HCT116 (cell line): ENCODE measurements around the gene CCDC57. TPM values are rescaled to one million over a fixed set of nuclear protein-coding genes. Genes with fewer than 3 reads are reported as not detected.

Experiments used
- ATAC-seq: fragments of 200-7000 bp; cut with Tn5 transposase; 2 replicates; pipeline ENCODE4 v1.9.1; 2020; ENCODE audit warnings: mild to moderate bottlenecking, moderate library complexity
- BruUV-seq: library from RNA; stranded (reverse); fragments of 400-500 nt; replicated peaks from 2 replicates; lab custom pipeline; 2021; lab: Mats Ljungman, UMichigan
- CTCF ChIA-PET: fragments of 300-600 bp; sonication (Branson Sonifier 250); formaldehyde crosslinking; loops from one replicate; lab custom pipeline; 2021; ENCODE audit warnings: antibody characterized with exemption; lab: Charles Lee
- POLR2A ChIA-PET: fragments of 300-600, 350-600 bp; sonication (Branson Sonifier 250); formaldehyde crosslinking; loops from one replicate; lab custom pipeline; 2021; ENCODE audit warnings: antibody characterized with exemption; lab: Charles Lee
- RAD21 ChIA-PET, 2 experiments: fragments of 300-600 bp; sonication (Branson Sonifier 250); formaldehyde crosslinking; loops; one replicate each; lab custom pipeline; 2023; ENCODE audit warnings: low total read pairs in 2 of 2; ENCODE audit not compliant: uncharacterized antibody in 2 of 2, unreplicated experiment in 2 of 2, low non-redundant PET in 1 of 2; lab: Charles Lee
- DNase-seq: peaks from one replicate; pipeline ENCODE4 v3.0.0-alpha.2; 2010; ENCODE audit warnings: low read depth, low spot score
- H2AFZ ChIP-seq: fragments of 200-600 bp; shearing (Covaris generic), sonication (generic); 2 replicates; pipeline ENCODE4 v1.6.1; 2017; ENCODE audit warnings: low read depth, mixed run types, mixed read lengths, antibody characterized with exemption, low read length; ENCODE audit not compliant: poor library complexity, severe bottlenecking
- H3K27ac ChIP-seq: 2 replicates; pipeline ENCODE4 v1.5.1; 2012; ENCODE audit warnings: low read depth, low read length
- H3K27me3 ChIP-seq: fragments of 200-600 bp; sonication (generic); 2 replicates; pipeline ENCODE4 v1.6.1; 2016; ENCODE audit warnings: mixed run types, low read length, mixed read lengths; ENCODE audit not compliant: insufficient read depth
- H3K36me3 ChIP-seq, 2 experiments: fragments of 200-500 bp in 1 of 2; fragments of 200-600 bp in 1 of 2; sonication (Bioruptor generic) in 1 of 2; sonication (generic) in 1 of 2; 2 replicates each; pipeline versions ENCODE4 v1.5.1 to v1.6.1; 2014 to 2016; ENCODE audit warnings: low read length in 2 of 2, inconsistent platforms in 1 of 2, mixed read lengths in 1 of 2, mixed run types in 1 of 2; ENCODE audit not compliant: insufficient read depth in 2 of 2, control insufficient read depth in 1 of 2
- H3K4me1 ChIP-seq, 2 experiments: fragments of 200-600 bp in 1 of 2; sonication (generic) in 1 of 2; 2 replicates each; pipeline versions ENCODE4 v1.5.1 to v1.6.1; 2012 to 2017; ENCODE audit warnings: low read length in 2 of 2, inconsistent platforms in 1 of 2, mild to moderate bottlenecking in 1 of 2, mixed read lengths in 1 of 2, mixed run types in 1 of 2, moderate library complexity in 1 of 2; ENCODE audit not compliant: insufficient read depth in 2 of 2, control insufficient read depth in 1 of 2
- H3K4me2 ChIP-seq: fragments of 200-600 bp; sonication (generic); 2 replicates; pipeline ENCODE4 v1.6.1; 2017; ENCODE audit warnings: mixed run types, low read length, mixed read lengths
- H3K4me3 ChIP-seq, 2 experiments: fragments of 200-600 bp in 1 of 2; sonication (generic) in 1 of 2; replicated peaks in 1 of 2; 2 replicates each; pipeline ENCODE4 v1.5.1; 2011 to 2016; ENCODE audit warnings: low read length in 2 of 2, control low read depth in 1 of 2, low read depth in 1 of 2, mild to moderate bottlenecking in 1 of 2, mixed read lengths in 1 of 2, mixed run types in 1 of 2
- H3K79me2 ChIP-seq: fragments of 200-600 bp; sonication (generic); 2 replicates; pipeline ENCODE4 v1.6.1; 2017; ENCODE audit warnings: mild to moderate bottlenecking, mixed run types, low read length, moderate library complexity, mixed read lengths; ENCODE audit not compliant: insufficient read depth
- H3K9ac ChIP-seq: fragments of 200-600 bp; sonication (generic); 2 replicates; pipeline ENCODE4 v1.6.1; 2016; ENCODE audit warnings: low read length, mixed read lengths
- H3K9me2 ChIP-seq: fragments of 200-600 bp; sonication (generic), shearing (Covaris generic); 2 replicates; pipeline ENCODE4 v1.6.1; 2017; ENCODE audit warnings: mixed run types, mild to moderate bottlenecking, moderate library complexity; ENCODE audit not compliant: insufficient read depth
- H3K9me3 ChIP-seq, 2 experiments: fragments of 200-500 bp in 1 of 2; fragments of 200-600 bp in 1 of 2; sonication (Bioruptor generic) in 1 of 2; sonication (generic) in 1 of 2; 2 replicates each; pipeline ENCODE4 v1.6.1; 2014 to 2017; ENCODE audit warnings: low read length in 2 of 2, mixed read lengths in 2 of 2, inconsistent platforms in 1 of 2, low read depth in 1 of 2, mild to moderate bottlenecking in 1 of 2, mixed run types in 1 of 2, moderate library complexity in 1 of 2; ENCODE audit not compliant: control insufficient read depth in 1 of 2, insufficient read depth in 1 of 2
- H4K20me1 ChIP-seq: fragments of 200-600 bp; sonication (generic), shearing (Covaris generic); 2 replicates; pipeline ENCODE4 v1.6.1; 2017; ENCODE audit warnings: mixed run types, mild to moderate bottlenecking, moderate library complexity; ENCODE audit not compliant: insufficient read depth
- CBX3 ChIP-seq: IDR thresholded peaks from 2 replicates; pipeline ENCODE4 v1.6.1; 2012; ENCODE audit warnings: low read depth
- CEBPB ChIP-seq: IDR thresholded peaks from 2 replicates; pipeline ENCODE4 v1.6.1; 2012; ENCODE audit warnings: low read depth
- ELF1 ChIP-seq: IDR thresholded peaks from 2 replicates; pipeline ENCODE4 v1.6.1; 2012; ENCODE audit warnings: low read depth, borderline replicate concordance
- EZH2 ChIP-seq: fragments of 200-600 bp; sonication (generic); IDR thresholded peaks from 2 replicates; pipeline ENCODE4 v1.6.1; 2017; ENCODE audit warnings: antibody characterized with exemption, mixed run types
- EZH2phosphoT487 ChIP-seq: fragments of 200-600 bp; IDR thresholded peaks from 2 replicates; pipeline ENCODE4 v1.6.1; 2018; ENCODE audit warnings: antibody characterized with exemption, borderline replicate concordance
- FOSL1 ChIP-seq: IDR thresholded peaks from 2 replicates; pipeline ENCODE4 v1.6.1; 2012; ENCODE audit warnings: low read depth
- POLR2AphosphoS5 ChIP-seq: IDR thresholded peaks from 2 replicates; pipeline ENCODE4 v1.6.1; 2011; ENCODE audit warnings: mild to moderate bottlenecking, low read depth, low read length, moderate library complexity
- RAD21 ChIP-seq: IDR thresholded peaks from 2 replicates; pipeline ENCODE4 v1.6.1; 2012; ENCODE audit warnings: low read depth, mild to moderate bottlenecking
- TCF7L2 ChIP-seq: IDR thresholded peaks from 2 replicates; pipeline ENCODE4 v1.7.0; 2011; ENCODE audit warnings: borderline replicate concordance, inconsistent platforms; ENCODE audit not compliant: insufficient read depth, insufficient read length; ENCODE audit errors: extremely low read depth
- YY1 ChIP-seq: IDR thresholded peaks from 2 replicates; pipeline ENCODE4 v1.6.1; 2011; ENCODE audit warnings: low read length, low read depth, moderate library complexity, mild to moderate bottlenecking; ENCODE audit not compliant: insufficient replicate concordance; ENCODE audit errors: extremely low read depth
- ZFX ChIP-seq: fragments of 450-650 bp; IDR thresholded peaks from 2 replicates; pipeline ENCODE4 v1.6.1; 2017
- intact Hi-C: fragments of 100-400 bp; cut with micrococcal nuclease; formaldehyde crosslinking; loops from 2 replicates; pipeline ENCODE4 v1.10.0; 2022
- total RNA-seq: library from RNA; stranded (reverse); gene quantifications from one replicate; pipeline ENCODE4 v1.2.1, GENCODE V29; 2021; ENCODE audit not compliant: unreplicated experiment
- TF ChIP-seq, protein P1 (sequence below): IDR thresholded peaks from 2 replicates; pipeline ENCODE4 v1.6.1; 2012
- TF ChIP-seq, protein P2 (sequence below), 3 experiments: fragments of 200-600 bp in 1 of 3; sonication (generic) in 1 of 3; IDR thresholded peaks in 2 of 3; conservative IDR thresholded peaks in 1 of 3; 2 replicates each; pipeline ENCODE4 v1.5.1; 2012 to 2017; ENCODE audit warnings: low read depth in 2 of 3, low read length in 2 of 3, antibody characterized with exemption in 1 of 3, borderline replicate concordance in 1 of 3, control low read depth in 1 of 3, mild to moderate bottlenecking in 1 of 3, mixed read lengths in 1 of 3, mixed run types in 1 of 3, moderate library complexity in 1 of 3; ENCODE audit not compliant: insufficient read depth in 1 of 3

CCDC57 gene
- total RNA-seq, 1 experiment from 2014 or later = 143 TPM

DNA sequence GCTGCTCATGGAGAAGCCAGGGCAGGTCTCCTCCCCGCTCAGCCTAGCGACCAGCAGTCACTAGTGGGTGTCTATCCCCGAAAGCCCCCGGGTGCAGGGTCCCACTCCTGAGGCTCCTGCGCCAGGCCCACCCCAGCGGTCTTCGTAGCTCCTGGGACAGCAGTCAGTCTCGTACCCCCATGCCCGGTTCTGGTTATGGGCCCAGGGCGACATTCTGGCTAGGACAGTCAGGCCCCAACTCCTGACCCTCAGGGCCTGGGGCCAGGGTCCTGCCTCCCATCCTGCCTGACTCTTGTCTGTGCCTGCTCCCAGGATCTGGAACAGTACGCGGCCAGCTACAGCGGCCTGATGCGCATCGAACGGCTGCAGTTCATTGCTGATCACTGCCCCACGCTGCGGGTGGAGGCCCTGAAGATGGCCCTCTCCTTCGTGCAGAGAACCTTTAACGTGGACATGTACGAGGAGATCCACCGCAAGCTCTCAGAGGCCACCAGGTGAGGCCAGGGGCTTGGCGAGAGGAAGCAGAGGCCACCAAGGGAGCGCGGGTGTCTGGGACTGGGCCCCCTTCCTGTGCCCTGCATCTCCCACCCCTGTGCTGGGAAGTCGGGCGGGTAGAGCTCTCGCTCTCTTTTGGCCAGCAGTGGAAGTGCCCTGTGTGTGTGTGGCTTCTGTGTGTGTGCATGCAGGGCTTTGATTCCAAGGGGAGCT lies 158.9 kb downstream of the CCDC57 start:
- H3K36me3 ChIP-seq = peaks cover 13 to 49% of the 10 kb centered on the region in 2 experiments; a peak in 3 of 4 replicates
- intact Hi-C loops = no loop called here
- peak overlapping the region; percentile 89 for H3K4me2 ChIP-seq
- ChIA-PET CTCF (interaction anchor here (0.8 kb wide), 1 partner anchor 16 kb away, joined by 3 read pairs; the partner anchor contains the start of gene DCXR), POLR2A (no interaction called here), RAD21 (interaction anchor here in 1 of 2 experiments (1.2 kb wide), 1 partner anchor 23 kb away, joined by 3 read pairs; no protein-coding TSS in a partner anchor)
- H4K20me1 ChIP-seq = no peaks in the 10 kb centered on the region; the same call in 1 of the 2 replicates
- H3K79me2 ChIP-seq = peaks cover 41% of the 10 kb centered on the region
- no peaks in the 10 kb centered on the region for H3K9me3 ChIP-seq
- no peak for TF ChIP-seq CBX3
- TF ChIP-seq, protein P1, sequence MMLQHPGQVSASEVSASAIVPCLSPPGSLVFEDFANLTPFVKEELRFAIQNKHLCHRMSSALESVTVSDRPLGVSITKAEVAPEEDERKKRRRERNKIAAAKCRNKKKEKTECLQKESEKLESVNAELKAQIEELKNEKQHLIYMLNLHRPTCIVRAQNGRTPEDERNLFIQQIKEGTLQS = no peak
- TF ChIP-seq EZH2 = no peak
- no peak for TF ChIP-seq RAD21
- no peak for TF ChIP-seq ZFX
- TF ChIP-seq FOSL1 = no peak
- TF ChIP-seq TCF7L2 = no peak
- TF ChIP-seq ELF1 = no peak
- TF ChIP-seq CEBPB = no peak
- TF ChIP-seq YY1 = no peak
- TF ChIP-seq POLR2AphosphoS5 = no peak
- TF ChIP-seq, protein P2, sequence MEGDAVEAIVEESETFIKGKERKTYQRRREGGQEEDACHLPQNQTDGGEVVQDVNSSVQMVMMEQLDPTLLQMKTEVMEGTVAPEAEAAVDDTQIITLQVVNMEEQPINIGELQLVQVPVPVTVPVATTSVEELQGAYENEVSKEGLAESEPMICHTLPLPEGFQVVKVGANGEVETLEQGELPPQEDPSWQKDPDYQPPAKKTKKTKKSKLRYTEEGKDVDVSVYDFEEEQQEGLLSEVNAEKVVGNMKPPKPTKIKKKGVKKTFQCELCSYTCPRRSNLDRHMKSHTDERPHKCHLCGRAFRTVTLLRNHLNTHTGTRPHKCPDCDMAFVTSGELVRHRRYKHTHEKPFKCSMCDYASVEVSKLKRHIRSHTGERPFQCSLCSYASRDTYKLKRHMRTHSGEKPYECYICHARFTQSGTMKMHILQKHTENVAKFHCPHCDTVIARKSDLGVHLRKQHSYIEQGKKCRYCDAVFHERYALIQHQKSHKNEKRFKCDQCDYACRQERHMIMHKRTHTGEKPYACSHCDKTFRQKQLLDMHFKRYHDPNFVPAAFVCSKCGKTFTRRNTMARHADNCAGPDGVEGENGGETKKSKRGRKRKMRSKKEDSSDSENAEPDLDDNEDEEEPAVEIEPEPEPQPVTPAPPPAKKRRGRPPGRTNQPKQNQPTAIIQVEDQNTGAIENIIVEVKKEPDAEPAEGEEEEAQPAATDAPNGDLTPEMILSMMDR (IDR thresholded peaks at IDR 0.05 in 2 of 3, conservative IDR thresholded peaks at IDR 0.05 in 1 of 3; ENCODE audit: borderline replicate concordance in 1 of 3, insufficient read depth in 1 of 3, low read depth in 2 of 3, low read length in 2 of 3) = no peak
- no peak for TF ChIP-seq EZH2phosphoT487
- no peaks in the 10 kb centered on the region for H3K9me2 ChIP-seq
- peak overlapping the region; percentile 89; the same call in 1 of the 2 replicates for H3K9ac ChIP-seq
- no peak for DNase-seq
- ATAC-seq = no peak
- no peak overlapping the region for H2AFZ ChIP-seq
- BruUV-seq = no TSS peak
- H3K4me1 ChIP-seq = peaks cover 13 to 34% of the 10 kb centered on the region in 2 experiments; a peak in 3 of 4 replicates
- H3K27me3 ChIP-seq = no peaks in the 10 kb centered on the region
- H3K27ac ChIP-seq = no peak overlapping the region; the same call in 1 of the 2 replicates
- peak overlapping the region in 1 of 2 experiments; percentile 99; a peak in 2 of 4 replicates for H3K4me3 ChIP-seq
